Superior temporal gyrus (tissue), 1 donor: Measurements from ENCODE around the gene ISL1.

Experiments
- DNase-seq: peaks from one replicate; pipeline ENCODE4 v3.0.0-alpha.2; 2016; ENCODE audit errors: extremely low spot score

ISL1 gene

GRCh38 chr5:51386916-51387883 is 4.0 kb downstream of the ISL1 start:
- no peak for DNase-seq

GRCh38 chr5:51387884-51388275 is 4.6 kb downstream of the ISL1 start:
- no peak for DNase-seq

DNA sequence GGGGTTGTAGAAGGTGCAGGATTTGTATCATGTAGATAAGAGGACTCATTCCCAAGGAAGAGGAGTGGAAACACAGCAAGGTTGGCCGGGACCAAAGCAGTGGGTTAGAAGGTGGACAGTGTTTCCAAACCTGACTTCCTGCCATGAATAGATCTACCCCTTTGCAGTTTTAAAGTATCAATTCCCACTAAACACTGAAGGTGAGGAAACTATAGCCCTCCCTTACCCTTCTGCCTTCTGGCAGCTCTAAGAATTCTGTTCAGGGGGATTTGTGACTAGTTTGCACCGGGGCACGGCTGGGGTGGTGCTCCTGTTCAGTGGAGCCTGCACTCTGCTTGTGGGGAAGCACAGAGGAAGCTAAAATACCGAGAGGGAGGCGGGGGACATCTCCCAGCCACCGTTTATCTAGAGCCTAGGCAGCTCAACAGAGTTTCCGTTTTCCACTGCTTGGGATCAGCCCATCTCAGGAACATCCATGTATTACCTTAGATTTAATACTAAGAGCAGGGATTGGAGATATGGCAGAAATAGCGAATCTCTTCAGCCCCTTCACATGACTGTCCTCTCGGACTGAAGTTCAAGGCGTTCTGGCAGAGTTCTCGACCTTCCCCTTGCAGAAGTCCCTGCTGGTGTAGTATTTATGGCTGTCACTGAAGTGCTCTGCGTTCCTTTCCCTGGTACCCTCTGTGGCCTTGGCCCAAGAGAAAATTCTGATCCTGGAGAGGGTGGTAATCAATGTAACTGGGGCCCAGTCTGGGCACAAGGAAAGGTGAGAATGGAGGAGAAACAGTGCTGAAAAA is 5.4 kb downstream of the ISL1 start:
- DNase-seq = no peak

GRCh38 chr5:51389288-51389576 is 6.0 kb downstream of the ISL1 start:
- DNase-seq = no peak

DNA sequence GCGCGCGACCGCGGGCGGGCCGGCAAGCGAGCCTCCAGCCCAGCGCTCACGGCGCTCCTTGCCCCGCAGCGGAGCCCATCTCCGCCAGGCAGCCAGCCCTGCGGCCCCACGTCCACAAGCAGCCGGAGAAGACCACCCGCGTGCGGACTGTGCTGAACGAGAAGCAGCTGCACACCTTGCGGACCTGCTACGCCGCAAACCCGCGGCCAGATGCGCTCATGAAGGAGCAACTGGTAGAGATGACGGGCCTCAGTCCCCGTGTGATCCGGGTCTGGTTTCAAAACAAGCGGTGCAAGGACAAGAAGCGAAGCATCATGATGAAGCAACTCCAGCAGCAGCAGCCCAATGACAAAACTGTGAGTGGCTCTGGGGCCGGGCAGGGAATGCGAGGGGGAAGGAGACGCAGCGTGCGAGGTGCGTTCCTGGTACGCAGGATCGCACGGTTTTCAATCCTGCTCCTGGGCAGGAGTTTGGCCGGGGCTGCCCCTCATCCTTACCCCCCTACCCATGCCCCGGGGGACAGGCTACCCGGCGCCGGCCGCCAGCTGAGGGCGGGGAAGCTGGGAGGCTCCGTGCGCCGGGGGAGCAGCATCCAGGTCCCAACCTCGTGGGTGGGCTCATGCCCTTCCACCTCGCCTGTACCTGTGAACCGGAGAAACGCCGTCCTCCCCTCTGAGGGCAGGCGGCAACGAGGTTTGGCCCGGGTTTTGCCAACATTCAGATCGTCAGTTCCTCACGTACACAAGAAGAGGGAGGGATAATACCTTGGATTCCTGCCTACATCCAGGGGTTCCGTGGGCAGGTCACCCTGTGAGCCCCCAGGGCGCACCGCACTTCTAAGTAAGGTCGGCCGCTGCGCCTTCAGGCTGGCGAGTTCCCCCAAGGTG is 6.6 kb downstream of the ISL1 start:
- DNase-seq = no peak

GRCh38 chr5:51391175-51391574 is 7.9 kb downstream of the ISL1 start:
- DNase-seq = no peak

- no peak for DNase-seq
These were observed 9.5 kb downstream of the ISL1 start for GRCh38 chr5:51392689-51393199.

DNA sequence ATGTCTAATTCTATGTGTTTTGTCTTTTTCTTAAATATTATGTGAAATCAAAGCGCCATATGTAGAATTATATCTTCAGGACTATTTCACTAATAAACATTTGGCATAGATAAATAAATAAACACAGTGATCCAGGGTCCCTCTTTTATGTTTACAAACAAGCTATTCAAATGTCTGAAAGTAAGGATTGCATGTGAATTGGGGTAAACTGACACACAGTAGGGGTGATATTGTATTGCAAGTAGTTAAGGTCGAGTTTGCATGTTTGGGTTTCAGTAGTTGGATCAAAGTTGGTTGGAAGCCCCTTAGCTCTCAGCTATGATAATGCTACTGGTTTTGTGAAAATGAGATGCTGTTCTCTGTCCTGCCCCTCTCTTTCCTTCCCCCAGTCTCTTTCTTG is 11.4 kb downstream of the ISL1 start:
- no peak for DNase-seq

- DNase-seq = no peak
These were observed 12.0 kb downstream of the ISL1 start for GRCh38 chr5:51395245-51395644.

- DNase-seq = no peak
These were observed 12.6 kb downstream of the ISL1 start for GRCh38 chr5:51395666-51396356.

DNA sequence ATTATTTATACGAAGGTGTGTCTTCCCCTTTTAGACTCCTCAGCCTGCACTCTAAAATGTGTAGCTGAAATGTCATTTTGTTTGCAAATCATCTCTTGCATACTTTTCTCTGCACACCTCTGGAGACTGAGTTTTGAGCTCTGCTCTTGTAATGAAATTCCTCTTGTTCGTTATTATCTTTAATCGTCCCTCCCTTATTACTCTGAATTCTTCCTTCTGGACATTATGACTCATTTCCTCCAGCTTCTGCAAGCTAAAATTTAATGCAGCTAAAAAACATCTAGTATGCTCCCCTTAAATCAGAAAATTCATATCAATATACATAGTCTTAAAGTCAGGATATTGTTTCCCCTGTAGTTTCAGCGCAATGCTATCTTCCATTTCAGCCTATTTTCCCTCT is 13.5 kb downstream of the ISL1 start:
- DNase-seq = no peak

DNA sequence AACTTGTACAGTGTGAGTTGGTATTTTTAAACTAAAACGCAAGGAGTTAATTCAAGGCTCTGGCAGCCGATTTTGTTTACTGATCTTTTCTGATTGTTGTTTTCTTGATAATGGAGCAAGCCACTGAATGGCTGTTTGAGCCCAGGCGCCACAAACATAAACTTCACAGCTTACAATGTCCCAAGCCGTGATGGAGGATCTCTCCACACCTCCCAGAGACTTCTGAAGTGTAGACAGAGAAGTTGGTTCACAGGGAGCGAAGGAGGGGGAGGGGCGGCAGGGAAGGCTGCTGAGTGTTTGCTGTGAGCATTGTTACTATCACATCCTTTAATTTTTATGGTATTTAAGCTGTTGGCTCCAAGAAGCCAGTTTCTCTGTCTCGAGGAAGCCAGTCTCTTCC is 14.7 kb downstream of the ISL1 start:
- no peak for DNase-seq

GRCh38 chr5:51398875-51399642 is 15.8 kb downstream of the ISL1 start:
- no peak for DNase-seq

DNA sequence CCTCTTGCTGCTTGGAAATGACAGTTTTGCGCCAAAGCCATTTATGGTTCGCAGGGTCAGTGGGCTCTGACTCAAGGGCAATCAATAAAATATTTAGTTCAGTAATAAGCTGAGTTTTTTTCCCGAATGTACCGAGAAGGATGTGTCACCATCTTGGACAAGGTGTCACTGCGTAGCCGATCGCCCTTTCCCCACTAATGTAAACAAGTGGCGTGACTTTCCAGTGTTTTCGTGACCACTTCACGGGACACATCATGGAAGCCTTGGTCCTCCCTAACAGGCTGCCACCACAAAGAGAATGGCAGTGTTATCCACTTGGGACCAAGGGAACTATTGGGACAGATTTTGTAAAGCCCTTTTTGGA is 16.4 kb downstream of the ISL1 start:
- no peak for DNase-seq

GRCh38 chr5:51404255-51404654 is 21.0 kb downstream of the ISL1 start:
- no peak for DNase-seq

DNA sequence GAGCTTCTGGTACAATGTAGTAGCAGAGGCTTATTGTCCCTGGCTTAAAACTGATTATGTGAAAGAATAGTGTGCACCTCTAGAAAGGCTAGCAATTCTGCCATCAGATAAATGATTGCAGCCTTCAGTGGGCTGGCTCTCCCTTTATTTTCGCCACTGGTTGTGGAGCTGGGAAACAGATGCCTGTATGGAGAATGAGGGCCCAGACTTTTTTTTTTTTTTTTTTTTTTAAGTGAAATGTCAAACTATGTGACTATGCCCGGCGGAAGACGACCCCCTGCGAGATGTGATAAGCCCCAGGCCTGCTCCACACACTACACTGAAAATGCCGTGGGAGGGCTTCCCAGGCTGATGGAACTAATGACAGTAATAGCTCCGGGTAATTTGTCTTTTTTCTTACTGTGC is 28.7 kb downstream of the ISL1 start:
- DNase-seq = no peak

- DNase-seq = no peak
These were observed 31.3 kb downstream of the ISL1 start for GRCh38 chr5:51414516-51414915.

GRCh38 chr5:51416149-51416548 is 32.9 kb downstream of the ISL1 start:
- DNase-seq = no peak

GRCh38 chr5:51433052-51433710 is 49.9 kb downstream of the ISL1 start:
- no peak for DNase-seq

DNA sequence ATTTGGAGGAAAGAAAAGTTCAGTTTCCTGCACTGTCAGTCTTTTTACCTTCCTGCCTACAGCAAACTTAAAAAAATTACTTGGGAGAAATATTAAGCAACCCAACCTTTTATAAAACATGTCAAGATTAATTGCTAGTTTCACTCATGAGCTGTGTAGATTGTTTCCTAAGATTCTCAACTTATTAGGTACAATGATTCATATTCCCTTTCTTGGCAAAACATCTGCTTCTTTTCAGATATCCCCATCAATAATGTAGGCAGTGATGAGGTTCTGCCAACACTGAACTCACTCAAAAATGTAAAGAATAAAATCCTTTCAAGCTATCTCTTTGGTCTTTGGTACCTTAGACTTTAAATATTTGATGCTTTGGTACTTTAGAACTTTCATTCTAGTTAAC is 56.0 kb downstream of the ISL1 start:
- no peak for DNase-seq
